ENCODE results near the gene REV1. TPM values are rescaled to one million over a fixed set of nuclear protein-coding genes. Genes with fewer than 3 reads are reported as not detected.

Gene REV1
- total and polyA plus RNA-seq, 8 donors, result 43.7 to 77.9 (median 65.5) TPM

- intact Hi-C loops (cut with DNase I), result no loop called here
- no peaks in the 10 kb centered on the region for H3K27me3 ChIP-seq
- no peak for TF ChIP-seq CTCF (IDR thresholded peaks at IDR 0.05)
- DNase-seq, result no peak
- ATAC-seq, result peak; percentile 43
- peaks cover 0 to 98% of the 10 kb centered on the region in 2 donors for H3K36me3 ChIP-seq
- H3K4me3 ChIP-seq, result no peak overlapping the region
- no peak overlapping the region for H3K27ac ChIP-seq
- H3K9me3 ChIP-seq, result no peaks in the 10 kb centered on the region
- peaks cover 0 to 3% of the 10 kb centered on the region in 2 donors for H3K4me1 ChIP-seq
Measured at GRCh38 chr2:99420751-99421299, 69.0 kb downstream of the REV1 start.

- Histone ChIP-seq H3K4me3 (no peak overlapping the region), H3K27me3 (no peaks in the 10 kb centered on the region), H3K9me3 (no peaks in the 10 kb centered on the region), H3K4me1 (peaks cover 0 to under 1% of the 10 kb centered on the region in 2 donors), H3K36me3 (peaks cover 0 to 98% of the 10 kb centered on the region in 2 donors), H3K27ac (no peak overlapping the region)
- intact Hi-C loops (cut with DNase I), result no loop called here
- DNase-seq (no peak), ATAC-seq (no peak)
- no peak for TF ChIP-seq CTCF (IDR thresholded peaks at IDR 0.05)
Measured at GRCh38 chr2:99420031-99420430, 69.8 kb downstream of the REV1 start.

- H3K27me3 ChIP-seq, result no peaks in the 10 kb centered on the region
- H3K9me3 ChIP-seq, result no peaks in the 10 kb centered on the region
- TF ChIP-seq CTCF (IDR thresholded peaks at IDR 0.05), result no peak
- no peaks in the 10 kb centered on the region for H3K4me1 ChIP-seq
- intact Hi-C loops (cut with DNase I), result no loop called here
- ATAC-seq (no peak), DNase-seq (no peak)
- H3K27ac ChIP-seq, result no peak overlapping the region
- H3K36me3 ChIP-seq, result peaks cover 0 to 95% of the 10 kb centered on the region in 2 donors
- H3K4me3 ChIP-seq, result no peak overlapping the region
Measured at GRCh38 chr2:99417396-99417795, 72.4 kb downstream of the REV1 start.

GRCh38 chr2:99414566-99414965, 75.3 kb downstream of the REV1 start:
- TF ChIP-seq CTCF (IDR thresholded peaks at IDR 0.05), result no peak
- no peak for ATAC-seq
- peaks cover 0 to 95% of the 10 kb centered on the region in 2 donors for H3K36me3 ChIP-seq

GRCh38 chr2:99410276-99410675, 79.5 kb downstream of the REV1 start:
- no peak for TF ChIP-seq CTCF (IDR thresholded peaks at IDR 0.05)
- peaks cover 0 to 80% of the 10 kb centered on the region in 2 donors for H3K36me3 ChIP-seq
- intact Hi-C loops (cut with DNase I), result no loop called here
- DNase-seq, result no peak
- no peaks in the 10 kb centered on the region for H3K4me1 ChIP-seq
- no peaks in the 10 kb centered on the region for H3K27me3 ChIP-seq
- H3K27ac ChIP-seq, result no peak overlapping the region
- H3K4me3 ChIP-seq, result no peak overlapping the region
- H3K9me3 ChIP-seq, result no peaks in the 10 kb centered on the region
- ATAC-seq, result no peak

More at GRCh38 chr2:99414566-99414965, 75.3 kb downstream of the REV1 start:
- H3K27me3 ChIP-seq, result no peaks in the 10 kb centered on the region
- DNase-seq, result no peak
- no peak overlapping the region for H3K27ac ChIP-seq
- no peaks in the 10 kb centered on the region for H3K9me3 ChIP-seq
- intact Hi-C loops (cut with DNase I), result no loop called here
- no peak overlapping the region for H3K4me3 ChIP-seq
- no peaks in the 10 kb centered on the region for H3K4me1 ChIP-seq

All from left lung (tissue), 10 donors.